ENCODE data around the gene MIS18A.

DNA sequence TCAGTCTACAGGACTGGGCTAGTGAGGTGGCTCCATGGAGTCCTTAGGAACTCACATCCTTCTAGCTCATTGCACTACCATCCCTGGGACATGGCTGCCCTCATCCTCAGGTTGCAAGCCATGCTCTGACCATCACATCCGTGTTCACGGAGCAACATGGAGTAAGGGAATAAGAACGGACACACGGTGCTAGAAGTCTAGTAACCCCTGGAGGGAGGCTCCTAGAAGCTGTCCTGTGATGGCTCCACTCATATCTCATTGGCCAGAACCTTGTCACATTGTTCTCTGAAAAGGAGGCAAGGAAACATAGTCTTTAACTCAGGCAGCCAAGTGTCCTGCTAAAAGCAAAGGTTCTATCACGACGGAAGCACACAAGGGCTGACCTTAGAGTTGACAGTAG lies 23.7 kb upstream of the MIS18A start:
- TF ChIP-seq, protein P1, sequence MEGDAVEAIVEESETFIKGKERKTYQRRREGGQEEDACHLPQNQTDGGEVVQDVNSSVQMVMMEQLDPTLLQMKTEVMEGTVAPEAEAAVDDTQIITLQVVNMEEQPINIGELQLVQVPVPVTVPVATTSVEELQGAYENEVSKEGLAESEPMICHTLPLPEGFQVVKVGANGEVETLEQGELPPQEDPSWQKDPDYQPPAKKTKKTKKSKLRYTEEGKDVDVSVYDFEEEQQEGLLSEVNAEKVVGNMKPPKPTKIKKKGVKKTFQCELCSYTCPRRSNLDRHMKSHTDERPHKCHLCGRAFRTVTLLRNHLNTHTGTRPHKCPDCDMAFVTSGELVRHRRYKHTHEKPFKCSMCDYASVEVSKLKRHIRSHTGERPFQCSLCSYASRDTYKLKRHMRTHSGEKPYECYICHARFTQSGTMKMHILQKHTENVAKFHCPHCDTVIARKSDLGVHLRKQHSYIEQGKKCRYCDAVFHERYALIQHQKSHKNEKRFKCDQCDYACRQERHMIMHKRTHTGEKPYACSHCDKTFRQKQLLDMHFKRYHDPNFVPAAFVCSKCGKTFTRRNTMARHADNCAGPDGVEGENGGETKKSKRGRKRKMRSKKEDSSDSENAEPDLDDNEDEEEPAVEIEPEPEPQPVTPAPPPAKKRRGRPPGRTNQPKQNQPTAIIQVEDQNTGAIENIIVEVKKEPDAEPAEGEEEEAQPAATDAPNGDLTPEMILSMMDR (IDR thresholded peaks at IDR 0.05): no peak
- TF ChIP-seq POLR2A (IDR thresholded peaks at IDR 0.05): no peak
